ENCODE measurements around the gene WFDC1.

DNA sequence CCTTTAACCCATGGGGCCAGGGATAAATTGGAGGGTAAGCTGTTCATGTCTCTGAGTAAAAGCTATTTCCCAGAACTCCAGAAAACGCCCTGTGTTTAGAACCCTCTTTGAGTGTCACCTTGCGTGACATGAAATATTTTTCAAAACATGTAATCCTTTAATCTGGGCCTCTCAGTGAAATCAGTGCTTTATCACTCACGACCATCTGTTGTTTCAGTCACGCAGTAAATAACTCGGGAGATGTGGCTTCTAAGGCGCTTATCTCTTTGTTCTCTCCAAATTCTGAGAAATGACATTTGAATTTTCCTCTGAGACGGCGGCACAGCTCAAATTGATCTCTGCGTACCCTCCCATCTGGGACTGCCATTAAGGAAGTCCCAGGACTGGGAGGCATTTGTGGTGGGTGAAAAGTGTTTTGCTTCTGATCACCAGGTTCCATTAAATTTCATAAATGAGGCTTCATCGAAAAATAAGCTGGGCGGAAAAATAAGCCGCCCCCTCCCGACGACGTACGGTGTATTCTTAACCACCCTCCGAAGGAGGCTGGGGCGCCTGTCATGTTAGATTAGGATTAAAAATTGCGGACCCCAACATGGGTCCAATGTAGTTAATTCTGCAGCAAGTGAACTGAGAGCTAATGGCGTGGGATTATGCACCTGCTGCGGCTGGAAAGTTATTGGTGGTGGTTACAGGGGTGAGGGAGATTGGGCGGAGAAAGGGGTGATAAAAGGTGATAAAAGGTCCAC is 12.7 kb downstream of the WFDC1 start:
- TF ChIP-seq, protein P1, sequence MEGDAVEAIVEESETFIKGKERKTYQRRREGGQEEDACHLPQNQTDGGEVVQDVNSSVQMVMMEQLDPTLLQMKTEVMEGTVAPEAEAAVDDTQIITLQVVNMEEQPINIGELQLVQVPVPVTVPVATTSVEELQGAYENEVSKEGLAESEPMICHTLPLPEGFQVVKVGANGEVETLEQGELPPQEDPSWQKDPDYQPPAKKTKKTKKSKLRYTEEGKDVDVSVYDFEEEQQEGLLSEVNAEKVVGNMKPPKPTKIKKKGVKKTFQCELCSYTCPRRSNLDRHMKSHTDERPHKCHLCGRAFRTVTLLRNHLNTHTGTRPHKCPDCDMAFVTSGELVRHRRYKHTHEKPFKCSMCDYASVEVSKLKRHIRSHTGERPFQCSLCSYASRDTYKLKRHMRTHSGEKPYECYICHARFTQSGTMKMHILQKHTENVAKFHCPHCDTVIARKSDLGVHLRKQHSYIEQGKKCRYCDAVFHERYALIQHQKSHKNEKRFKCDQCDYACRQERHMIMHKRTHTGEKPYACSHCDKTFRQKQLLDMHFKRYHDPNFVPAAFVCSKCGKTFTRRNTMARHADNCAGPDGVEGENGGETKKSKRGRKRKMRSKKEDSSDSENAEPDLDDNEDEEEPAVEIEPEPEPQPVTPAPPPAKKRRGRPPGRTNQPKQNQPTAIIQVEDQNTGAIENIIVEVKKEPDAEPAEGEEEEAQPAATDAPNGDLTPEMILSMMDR (IDR thresholded peaks at IDR 0.05): no peak
- TF ChIP-seq POLR2A (IDR thresholded peaks at IDR 0.05): no peak
